Neural progenitor cell (in vitro differentiated cells): ENCODE measurements around the gene MICAL2. TPM values are rescaled to one million over a fixed set of nuclear protein-coding genes. Genes with fewer than 3 reads are reported as not detected.

Experiments
- DNase-seq: peaks from one replicate; pipeline ENCODE4 v3.0.0-alpha.2; 2016; ENCODE audit warnings: low spot score
- H2AFZ ChIP-seq: fragments of 200-600 bp; sonication (generic); replicated peaks from 2 replicates; pipeline ENCODE4 v1.6.1; 2016; ENCODE audit warnings: antibody characterized with exemption
- H3F3A ChIP-seq: fragments of 200-600 bp; sonication (generic); 2 replicates; pipeline ENCODE4 v1.6.1; 2016; ENCODE audit warnings: antibody characterized with exemption, low read depth
- H3K27ac ChIP-seq: fragments of 200-600 bp; sonication (generic); 2 replicates; pipeline ENCODE4 v1.5.1; 2016; ENCODE audit warnings: mild to moderate bottlenecking
- H3K27me3 ChIP-seq: fragments of 200-600 bp; sonication (generic); 2 replicates; pipeline ENCODE4 v1.6.1; 2016; ENCODE audit warnings: mild to moderate bottlenecking, moderate library complexity
- H3K36me3 ChIP-seq: fragments of 200-600 bp; sonication (generic); 2 replicates; pipeline ENCODE4 v1.5.1; 2016
- H3K4me1 ChIP-seq: fragments of 200-600 bp; sonication (generic); 2 replicates; pipeline ENCODE4 v1.6.1; 2016; ENCODE audit warnings: mixed run types
- H3K4me2 ChIP-seq: fragments of 200-600 bp; sonication (generic); 2 replicates; pipeline ENCODE4 v1.6.1; 2016
- H3K4me3 ChIP-seq: fragments of 200-600 bp; sonication (generic); 2 replicates; pipeline ENCODE4 v1.5.1; 2016
- H3K79me2 ChIP-seq: fragments of 200-600 bp; sonication (generic); 2 replicates; pipeline ENCODE4 v1.6.1; 2016; ENCODE audit warnings: low read depth
- H3K9ac ChIP-seq: fragments of 200-600 bp; sonication (generic); 2 replicates; pipeline ENCODE4 v1.6.1; 2016
- H3K9me3 ChIP-seq: fragments of 200-600 bp; sonication (generic); 2 replicates; pipeline ENCODE4 v1.5.1; 2016; ENCODE audit warnings: low read depth
- H4K20me1 ChIP-seq: fragments of 200-600 bp; sonication (generic); 2 replicates; pipeline ENCODE4 v1.6.1; 2016; ENCODE audit warnings: low read depth
- H3K27ac Mint-ChIP-seq: 3 replicates; pipeline ENCODE4 v1.8.0; 2021; ENCODE audit warnings: mixed read lengths
- H3K27me3 Mint-ChIP-seq: 2 replicates; pipeline ENCODE4 v1.8.0; 2022; ENCODE audit warnings: low read depth, mild to moderate bottlenecking, inconsistent platforms, moderate library complexity, mixed read lengths; ENCODE audit not compliant: insufficient read depth
- H3K36me3 Mint-ChIP-seq: 3 replicates; pipeline ENCODE4 v1.8.0; 2021; ENCODE audit warnings: mixed read lengths
- H3K4me1 Mint-ChIP-seq: 3 replicates; pipeline ENCODE4 v1.8.0; 2021; ENCODE audit warnings: mixed read lengths
- H3K4me3 Mint-ChIP-seq: 3 replicates; pipeline ENCODE4 v1.8.0; 2021; ENCODE audit warnings: mild to moderate bottlenecking, moderate library complexity, mixed read lengths
- H3K9me3 Mint-ChIP-seq: 3 replicates; pipeline ENCODE4 v1.8.0; 2020; ENCODE audit warnings: mixed read lengths
- EZH2 ChIP-seq: fragments of 200-600 bp; sonication (generic); IDR thresholded peaks from 2 replicates; pipeline ENCODE4 v1.6.1; 2017; ENCODE audit warnings: antibody characterized with exemption, mild to moderate bottlenecking, moderate library complexity
- EZH2phosphoT487 ChIP-seq: fragments of 200-600 bp; sonication (generic); IDR thresholded peaks from 2 replicates; pipeline ENCODE4 v1.6.1; 2017; ENCODE audit warnings: antibody characterized with exemption
- total RNA-seq: library from RNA; depleted of rRNA; stranded (reverse); fragments of >200 nt; gene quantifications from 2 replicates; pipeline ENCODE4 v1.2.3, GENCODE V29; 2015; ENCODE audit warnings: low replicate concordance
- TF ChIP-seq, protein P1 (sequence below): fragments of 200-600 bp; sonication (generic); IDR thresholded peaks from 2 replicates; pipeline ENCODE4 v1.5.1; 2017; ENCODE audit warnings: antibody characterized with exemption, mild to moderate bottlenecking

The MICAL2 gene
- total RNA-seq, 1 donor from 2014 or later: 0.60 TPM

DNA sequence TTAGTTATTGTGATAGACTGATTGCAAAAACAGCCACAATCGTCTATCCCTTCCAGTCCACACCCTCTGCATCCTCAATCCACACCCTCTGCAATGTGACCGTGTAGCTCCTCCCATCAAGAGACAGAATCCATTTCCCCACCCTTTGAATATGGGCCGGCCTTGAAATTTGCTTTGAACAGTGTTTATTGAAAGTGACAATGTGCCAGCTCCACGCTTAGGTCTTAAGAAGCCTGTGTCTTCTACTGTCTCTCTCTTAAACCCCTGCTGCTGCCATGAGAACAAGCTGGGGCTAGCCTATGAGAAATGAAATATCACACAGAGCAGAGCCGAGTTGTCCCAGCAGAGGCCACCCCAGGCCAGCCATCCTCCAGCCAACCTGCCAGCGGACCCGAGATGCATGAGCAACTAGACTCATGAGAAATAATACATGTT is 22.3 kb upstream of the MICAL2 start:
- no peaks in the 10 kb centered on the region for H3K9me3 Mint-ChIP-seq
- no peak overlapping the region for H3K27ac ChIP-seq
- DNase-seq: no peak
- H3K4me2 ChIP-seq: no peak overlapping the region
- H2AFZ ChIP-seq: no peak overlapping the region
- H3K36me3 ChIP-seq: no peaks in the 10 kb centered on the region
- H3K27me3 Mint-ChIP-seq: peaks cover 22% of the 10 kb centered on the region
- H4K20me1 ChIP-seq: no peaks in the 10 kb centered on the region
- TF ChIP-seq EZH2 (no peak), EZH2phosphoT487 (no peak)
- TF ChIP-seq, protein P1, sequence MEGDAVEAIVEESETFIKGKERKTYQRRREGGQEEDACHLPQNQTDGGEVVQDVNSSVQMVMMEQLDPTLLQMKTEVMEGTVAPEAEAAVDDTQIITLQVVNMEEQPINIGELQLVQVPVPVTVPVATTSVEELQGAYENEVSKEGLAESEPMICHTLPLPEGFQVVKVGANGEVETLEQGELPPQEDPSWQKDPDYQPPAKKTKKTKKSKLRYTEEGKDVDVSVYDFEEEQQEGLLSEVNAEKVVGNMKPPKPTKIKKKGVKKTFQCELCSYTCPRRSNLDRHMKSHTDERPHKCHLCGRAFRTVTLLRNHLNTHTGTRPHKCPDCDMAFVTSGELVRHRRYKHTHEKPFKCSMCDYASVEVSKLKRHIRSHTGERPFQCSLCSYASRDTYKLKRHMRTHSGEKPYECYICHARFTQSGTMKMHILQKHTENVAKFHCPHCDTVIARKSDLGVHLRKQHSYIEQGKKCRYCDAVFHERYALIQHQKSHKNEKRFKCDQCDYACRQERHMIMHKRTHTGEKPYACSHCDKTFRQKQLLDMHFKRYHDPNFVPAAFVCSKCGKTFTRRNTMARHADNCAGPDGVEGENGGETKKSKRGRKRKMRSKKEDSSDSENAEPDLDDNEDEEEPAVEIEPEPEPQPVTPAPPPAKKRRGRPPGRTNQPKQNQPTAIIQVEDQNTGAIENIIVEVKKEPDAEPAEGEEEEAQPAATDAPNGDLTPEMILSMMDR: no peak
- no peak overlapping the region for H3K27ac Mint-ChIP-seq
- H3K27me3 ChIP-seq: no peaks in the 10 kb centered on the region
- H3K79me2 ChIP-seq: no peaks in the 10 kb centered on the region
- no peak overlapping the region for H3K4me3 ChIP-seq
- peaks cover 18% of the 10 kb centered on the region for H3F3A ChIP-seq
- peaks cover 64% of the 10 kb centered on the region for H3K4me1 Mint-ChIP-seq
- H3K4me1 ChIP-seq: peaks cover 18% of the 10 kb centered on the region
- no peak overlapping the region for H3K4me3 Mint-ChIP-seq
- H3K9ac ChIP-seq: no peak overlapping the region
- no peaks in the 10 kb centered on the region for H3K36me3 Mint-ChIP-seq
- no peaks in the 10 kb centered on the region for H3K9me3 ChIP-seq

GRCh38 chr11:12088531-12088930 is 21.9 kb upstream of the MICAL2 start:
- H3K4me3 Mint-ChIP-seq: no peak overlapping the region

GRCh38 chr11:12089041-12089440 is 21.3 kb upstream of the MICAL2 start:
- H3K36me3 Mint-ChIP-seq: no peaks in the 10 kb centered on the region
- no peaks in the 10 kb centered on the region for H3K9me3 Mint-ChIP-seq
- Histone ChIP-seq H3K4me3 (no peak overlapping the region), H3K36me3 (no peaks in the 10 kb centered on the region), H3K79me2 (no peaks in the 10 kb centered on the region), H4K20me1 (no peaks in the 10 kb centered on the region), H3K27me3 (no peaks in the 10 kb centered on the region), H3K27ac (no peak overlapping the region), H2AFZ (no peak overlapping the region), H3K9ac (no peak overlapping the region), H3K4me1 (peaks cover 22% of the 10 kb centered on the region), H3K9me3 (no peaks in the 10 kb centered on the region), H3K4me2 (no peak overlapping the region), H3F3A (peaks cover 22% of the 10 kb centered on the region)
- peaks cover 67% of the 10 kb centered on the region for H3K4me1 Mint-ChIP-seq
- TF ChIP-seq EZH2phosphoT487: no peak
- TF ChIP-seq, protein P1: no peak
- TF ChIP-seq EZH2: no peak
- peaks cover 22% of the 10 kb centered on the region for H3K27me3 Mint-ChIP-seq
- H3K4me3 Mint-ChIP-seq: no peak overlapping the region
- DNase-seq: no peak
- peak overlapping the region; percentile 25 for H3K27ac Mint-ChIP-seq

More at GRCh38 chr11:12088531-12088930, 21.9 kb upstream of the MICAL2 start:
- Mint-ChIP-seq H3K4me1 (peaks cover 67% of the 10 kb centered on the region), H3K9me3 (no peaks in the 10 kb centered on the region), H3K27me3 (peaks cover 22% of the 10 kb centered on the region), H3K36me3 (no peaks in the 10 kb centered on the region), H3K27ac (no peak overlapping the region)
- Histone ChIP-seq H3K36me3 (no peaks in the 10 kb centered on the region), H3K79me2 (no peaks in the 10 kb centered on the region), H3K4me1 (peaks cover 22% of the 10 kb centered on the region), H3K9me3 (no peaks in the 10 kb centered on the region), H2AFZ (no peak overlapping the region), H3K9ac (no peak overlapping the region), H3K27me3 (no peaks in the 10 kb centered on the region), H3K4me3 (no peak overlapping the region), H3F3A (peaks cover 22% of the 10 kb centered on the region), H4K20me1 (no peaks in the 10 kb centered on the region), H3K27ac (no peak overlapping the region), H3K4me2 (no peak overlapping the region)
- TF ChIP-seq EZH2phosphoT487 (no peak), EZH2 (no peak)
- TF ChIP-seq, protein P1: no peak
- DNase-seq: no peak
